T-helper 22 cell (primary cell): ENCODE measurements around the gene CSTA.

ENCODE experiments used
- DNase-seq: peaks from one replicate; pipeline ENCODE4 v3.0.0-alpha.2; 2020; ENCODE audit warnings: low read depth

Gene CSTA, protein sequence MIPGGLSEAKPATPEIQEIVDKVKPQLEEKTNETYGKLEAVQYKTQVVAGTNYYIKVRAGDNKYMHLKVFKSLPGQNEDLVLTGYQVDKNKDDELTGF

DNA sequence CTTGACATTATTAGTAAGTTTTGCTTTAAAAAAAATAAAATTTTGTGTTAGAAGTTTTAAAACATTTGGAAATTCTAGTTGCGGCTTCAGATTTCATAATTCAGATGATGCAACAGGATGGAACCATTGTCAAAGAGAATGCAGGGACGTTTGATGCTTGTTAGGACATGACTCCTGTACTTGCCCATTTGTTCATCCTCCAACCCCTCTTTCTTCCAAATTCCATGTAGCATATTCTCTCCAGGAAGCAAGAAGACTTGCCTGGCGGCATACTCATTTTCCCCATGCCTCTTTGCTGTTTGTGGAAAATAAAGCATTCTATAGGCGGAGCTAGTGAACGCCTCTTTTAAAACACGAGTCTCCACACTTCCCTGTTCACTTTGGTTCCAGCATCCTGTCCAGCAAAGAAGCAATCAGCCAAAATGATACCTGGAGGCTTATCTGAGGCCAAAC lies at the start of gene CSTA:
Gene CSTA (plus strand): TSS at position 378 of the 453 bp plus-strand sequence. CDS start 45 bp downstream, at position 423.
- no peak for DNase-seq

DNA sequence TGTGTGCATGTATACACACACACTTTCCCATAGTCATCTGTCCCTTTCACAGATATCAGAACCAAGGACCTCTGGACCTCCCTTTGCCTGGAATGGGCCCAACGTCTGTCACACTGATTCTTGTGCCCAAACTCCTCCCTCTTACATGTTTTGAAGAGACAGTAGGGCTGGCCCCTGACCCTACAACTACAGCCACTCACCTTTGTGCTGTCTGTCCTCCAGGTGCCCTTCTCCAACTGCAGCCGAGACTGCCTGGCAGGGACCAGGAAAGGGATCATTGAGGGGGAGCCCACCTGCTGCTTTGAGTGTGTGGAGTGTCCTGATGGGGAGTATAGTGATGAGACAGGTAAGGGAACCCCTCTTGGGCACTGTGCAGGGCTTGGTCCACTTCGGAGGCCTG lies 43.2 kb upstream of the CSTA start:
- DNase-seq = no peak

DNA sequence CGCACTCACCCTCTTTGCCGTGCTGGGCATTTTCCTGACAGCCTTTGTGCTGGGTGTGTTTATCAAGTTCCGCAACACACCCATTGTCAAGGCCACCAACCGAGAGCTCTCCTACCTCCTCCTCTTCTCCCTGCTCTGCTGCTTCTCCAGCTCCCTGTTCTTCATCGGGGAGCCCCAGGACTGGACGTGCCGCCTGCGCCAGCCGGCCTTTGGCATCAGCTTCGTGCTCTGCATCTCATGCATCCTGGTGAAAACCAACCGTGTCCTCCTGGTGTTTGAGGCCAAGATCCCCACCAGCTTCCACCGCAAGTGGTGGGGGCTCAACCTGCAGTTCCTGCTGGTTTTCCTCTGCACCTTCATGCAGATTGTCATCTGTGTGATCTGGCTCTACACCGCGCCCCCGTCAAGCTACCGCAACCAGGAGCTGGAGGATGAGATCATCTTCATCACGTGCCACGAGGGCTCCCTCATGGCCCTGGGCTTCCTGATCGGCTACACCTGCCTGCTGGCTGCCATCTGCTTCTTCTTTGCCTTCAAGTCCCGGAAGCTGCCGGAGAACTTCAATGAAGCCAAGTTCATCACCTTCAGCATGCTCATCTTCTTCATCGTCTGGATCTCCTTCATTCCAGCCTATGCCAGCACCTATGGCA lies 41.1 kb upstream of the CSTA start:
- DNase-seq = no peak

DNA sequence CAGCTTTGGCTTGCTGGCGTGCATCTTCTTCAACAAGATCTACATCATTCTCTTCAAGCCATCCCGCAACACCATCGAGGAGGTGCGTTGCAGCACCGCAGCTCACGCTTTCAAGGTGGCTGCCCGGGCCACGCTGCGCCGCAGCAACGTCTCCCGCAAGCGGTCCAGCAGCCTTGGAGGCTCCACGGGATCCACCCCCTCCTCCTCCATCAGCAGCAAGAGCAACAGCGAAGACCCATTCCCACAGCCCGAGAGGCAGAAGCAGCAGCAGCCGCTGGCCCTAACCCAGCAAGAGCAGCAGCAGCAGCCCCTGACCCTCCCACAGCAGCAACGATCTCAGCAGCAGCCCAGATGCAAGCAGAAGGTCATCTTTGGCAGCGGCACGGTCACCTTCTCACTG lies 40.6 kb upstream of the CSTA start:
- DNase-seq = no peak

DNA sequence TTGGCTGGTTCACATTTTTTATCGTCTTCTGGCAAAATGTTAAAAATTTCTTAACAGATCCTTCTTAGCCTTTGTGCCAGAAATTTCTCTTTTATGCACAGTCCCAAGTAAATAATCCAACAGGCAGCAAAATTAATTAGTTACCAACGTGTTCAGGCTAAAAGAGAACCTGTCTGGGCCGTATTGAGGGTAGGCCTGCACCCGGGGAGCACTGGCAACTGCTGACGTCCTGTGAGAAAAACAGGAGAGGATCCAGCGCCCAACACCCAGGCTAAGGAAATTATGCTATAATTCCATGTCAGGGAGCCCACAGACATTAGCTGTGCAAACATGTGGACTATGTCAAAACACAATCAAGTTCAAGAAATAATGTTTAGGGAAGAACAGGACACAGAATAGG lies 30.7 kb upstream of the CSTA start:
- no peak for DNase-seq

DNA sequence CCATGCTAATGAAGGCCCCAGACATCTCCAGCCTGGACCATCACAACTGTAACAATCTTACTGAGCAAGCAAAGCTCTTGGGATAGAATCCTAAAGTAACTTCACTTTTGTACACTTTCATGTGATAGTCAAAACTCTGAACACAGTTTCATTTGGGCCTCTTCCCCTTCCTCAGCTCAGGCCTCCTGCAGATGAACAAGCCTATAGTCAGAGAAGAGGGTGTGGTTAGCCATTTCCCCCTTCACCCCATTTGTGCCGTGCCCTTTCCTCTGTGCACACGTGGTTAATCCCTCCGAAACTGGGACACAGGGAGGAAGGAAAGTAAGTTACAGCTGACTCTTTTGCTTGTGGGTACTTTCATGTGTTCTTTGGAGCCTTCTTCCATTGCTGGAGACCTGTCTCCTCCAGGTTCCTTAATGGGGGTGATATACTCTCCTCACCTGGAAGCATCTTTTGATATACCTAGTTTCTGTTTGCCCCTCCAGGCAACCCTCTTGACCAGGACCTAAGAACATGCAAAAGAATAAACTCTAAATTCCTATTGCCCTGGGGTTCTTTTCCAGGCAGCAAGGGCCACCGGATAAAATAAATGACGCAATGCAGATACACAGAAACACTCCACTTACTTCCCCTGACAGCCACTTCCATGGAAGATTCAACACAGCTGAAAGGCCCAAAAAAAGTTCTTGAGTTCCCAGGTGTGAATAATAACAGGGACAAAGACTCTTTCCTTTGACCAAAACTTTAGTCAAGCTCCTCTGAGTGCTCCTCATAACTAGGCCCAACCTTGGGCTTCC lies 29.6 kb upstream of the CSTA start:
- DNase-seq = no peak

DNA sequence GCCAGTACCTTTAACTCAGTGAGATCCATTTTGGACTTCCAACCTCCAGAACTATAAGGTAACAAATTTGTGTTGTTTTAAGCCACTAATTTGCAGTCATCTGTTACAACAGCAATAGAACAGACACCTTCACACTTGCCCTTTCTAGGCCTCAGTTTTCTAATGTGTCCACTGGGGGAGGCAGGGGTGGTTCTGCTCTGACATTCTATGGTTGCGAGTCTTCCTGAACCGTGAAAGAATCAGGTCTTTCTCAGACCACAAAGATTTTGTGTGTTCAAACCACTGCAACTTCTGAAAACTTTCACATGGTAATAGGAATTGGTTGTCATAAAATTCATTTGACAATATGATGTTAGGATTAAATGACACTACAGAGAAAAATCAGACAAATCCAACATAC lies 26.8 kb upstream of the CSTA start:
- DNase-seq = no peak

DNA sequence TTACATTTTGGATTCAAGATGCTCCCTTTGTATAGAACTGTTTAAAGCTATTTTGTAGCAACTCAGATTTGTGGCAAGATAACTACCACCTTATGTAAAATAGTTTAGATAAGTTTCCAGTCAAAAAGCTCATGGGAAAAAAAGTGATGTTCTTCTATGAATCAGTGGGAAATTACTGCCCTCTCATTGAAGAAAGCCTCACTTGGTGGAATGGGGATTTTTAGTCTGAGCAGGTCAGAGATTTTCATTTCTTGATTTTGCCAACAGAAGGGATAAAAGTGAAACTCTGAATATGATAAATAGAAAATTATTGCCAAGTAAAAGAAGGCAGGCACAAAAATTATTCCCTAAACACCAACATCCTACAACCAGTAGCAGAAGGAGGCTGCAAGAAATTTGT lies 25.8 kb upstream of the CSTA start:
- no peak for DNase-seq

DNA sequence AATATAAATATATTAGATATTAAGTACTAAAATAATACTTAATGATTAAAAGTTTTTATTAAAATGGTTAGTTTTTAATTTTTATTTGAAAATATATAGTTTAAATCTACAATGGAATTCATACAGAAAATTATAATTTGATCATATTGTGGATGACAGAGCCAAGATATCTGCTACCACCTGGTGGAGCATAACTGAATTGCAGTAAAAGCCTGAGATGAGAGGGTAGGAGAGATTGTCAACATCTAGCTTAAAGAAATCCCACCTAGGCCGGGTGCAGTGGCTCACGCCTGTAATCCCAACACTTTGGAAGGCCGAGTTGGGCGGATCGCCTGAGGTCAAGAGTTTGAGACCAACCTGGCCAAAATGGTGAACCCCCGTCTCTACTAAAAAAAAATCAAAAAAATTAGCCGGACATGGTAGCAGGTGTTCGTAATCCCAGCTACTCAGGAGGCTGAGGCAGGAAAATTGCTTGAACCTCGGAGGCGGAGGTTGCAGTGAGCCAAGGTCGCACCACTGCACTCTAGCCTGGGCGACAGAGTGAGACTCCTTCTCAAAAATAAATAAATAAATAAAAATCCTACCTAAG lies 25.1 kb upstream of the CSTA start:
- no peak for DNase-seq

DNA sequence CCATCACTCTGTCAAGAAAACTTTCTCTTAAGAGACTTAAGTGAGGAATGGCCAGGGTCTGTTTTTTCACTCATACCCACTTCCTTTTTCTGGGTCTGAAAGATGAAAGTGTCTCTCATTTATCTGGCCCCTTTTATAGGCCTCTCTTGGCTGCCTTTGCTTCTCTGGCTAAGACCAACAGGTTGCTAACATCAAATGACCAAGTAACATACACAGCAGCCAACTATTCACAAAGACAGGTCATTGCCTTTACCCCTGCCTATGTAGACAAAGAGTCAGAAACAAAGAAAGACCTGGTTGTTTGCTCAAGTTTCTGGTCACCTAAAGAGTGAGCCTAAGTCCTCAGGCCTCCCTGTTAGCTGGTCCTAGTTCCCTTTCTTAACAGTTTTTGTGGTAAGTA lies 24.0 kb upstream of the CSTA start:
- no peak for DNase-seq

DNA sequence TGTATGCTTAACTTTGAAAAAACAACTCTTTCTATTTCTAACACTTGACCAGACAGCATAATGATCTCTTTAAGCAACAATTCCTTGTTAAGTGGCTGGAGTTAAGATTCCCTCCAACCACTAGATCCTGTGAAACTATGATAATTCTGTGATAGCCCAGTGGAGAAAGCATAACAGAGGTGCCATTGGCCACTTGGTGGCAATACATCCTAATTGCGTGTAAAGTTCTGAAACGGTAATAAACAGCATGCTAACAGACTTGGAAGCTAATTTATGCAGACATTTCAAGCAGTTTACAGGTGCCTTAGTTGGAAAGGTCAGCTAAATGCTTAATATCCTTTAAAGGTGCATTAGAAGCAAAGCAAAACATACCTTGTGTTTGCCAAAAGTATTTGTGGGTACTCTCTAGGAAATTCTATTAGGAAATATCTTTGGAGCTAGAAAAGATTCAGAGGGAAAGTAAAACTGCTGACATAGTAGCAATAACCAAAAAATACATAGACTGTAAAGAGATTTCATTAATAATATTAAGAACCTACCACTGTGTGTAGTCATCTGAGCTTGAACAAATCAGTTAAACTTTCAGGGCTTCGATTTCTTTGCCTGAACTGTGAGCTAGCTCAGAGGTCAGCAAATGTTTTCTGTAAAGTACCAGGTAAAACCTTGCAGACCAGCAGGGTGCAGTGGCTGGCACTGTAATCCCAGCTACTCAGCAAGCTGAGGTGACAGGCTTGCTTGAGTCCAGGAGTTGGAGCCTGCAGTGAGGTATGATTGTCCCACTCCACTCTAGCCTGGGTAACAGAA lies 19.0 kb upstream of the CSTA start:
- no peak for DNase-seq

DNA sequence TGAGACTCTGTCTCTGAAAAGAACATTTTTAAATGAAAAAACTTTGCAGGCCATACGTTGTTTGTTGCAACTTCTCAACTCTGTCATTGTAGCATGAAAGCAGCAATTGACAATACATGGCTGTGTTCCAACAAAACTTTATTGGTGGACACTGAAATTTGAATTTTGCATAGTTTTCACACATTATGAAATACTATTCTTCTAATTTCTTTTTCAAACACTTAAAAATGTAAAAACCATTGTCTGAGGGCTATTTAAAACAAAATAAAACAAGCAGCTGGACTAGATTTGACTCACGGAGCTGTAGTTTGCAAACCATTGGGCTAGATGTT lies 18.5 kb upstream of the CSTA start:
- DNase-seq = no peak

DNA sequence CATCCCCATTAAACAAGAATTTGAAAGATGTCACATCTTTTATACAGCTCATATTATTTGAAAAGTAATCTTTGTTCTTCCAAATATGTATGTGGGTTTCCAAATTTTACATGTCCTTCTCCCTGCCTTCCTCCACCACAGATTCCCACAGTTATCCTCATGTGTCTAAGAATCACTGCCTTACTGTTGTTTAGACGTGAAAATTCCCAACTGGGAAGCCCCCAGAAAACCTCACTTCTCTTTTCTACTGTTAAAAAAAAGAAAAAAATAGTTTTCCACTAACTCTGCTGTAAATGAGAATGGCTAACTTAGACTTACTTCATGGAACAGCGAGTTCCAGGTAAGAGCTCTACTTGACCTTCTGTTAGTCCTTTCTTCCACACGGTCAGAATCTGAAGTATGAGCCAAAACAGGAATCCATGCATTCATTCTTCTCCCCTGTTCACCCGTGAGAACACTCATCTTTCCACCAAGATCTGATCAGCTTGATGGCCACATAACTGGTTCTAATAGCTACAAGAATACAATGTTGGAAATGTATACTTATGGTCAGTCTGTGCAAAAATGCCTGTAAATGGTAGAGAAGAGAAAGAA lies 17.9 kb upstream of the CSTA start:
- DNase-seq = no peak

DNA sequence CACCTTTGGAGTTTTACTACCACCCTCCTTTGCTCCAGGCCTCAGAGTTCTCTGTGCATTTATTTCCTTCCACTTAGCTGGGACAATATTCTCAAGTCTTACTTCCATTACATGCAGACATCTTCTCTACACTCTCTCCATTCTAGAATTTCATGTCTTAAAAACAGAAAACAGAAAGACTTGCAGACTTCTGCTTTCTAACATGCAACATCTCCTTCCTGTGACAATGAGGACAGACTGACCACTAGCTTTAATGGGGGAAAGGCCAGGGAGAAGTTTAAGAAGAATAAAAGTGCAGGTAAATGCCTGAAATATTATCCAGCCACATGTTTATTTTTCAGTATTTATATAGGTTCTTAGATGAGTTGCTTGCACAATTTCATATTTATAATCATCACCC lies 17.1 kb upstream of the CSTA start:
- DNase-seq = no peak

DNA sequence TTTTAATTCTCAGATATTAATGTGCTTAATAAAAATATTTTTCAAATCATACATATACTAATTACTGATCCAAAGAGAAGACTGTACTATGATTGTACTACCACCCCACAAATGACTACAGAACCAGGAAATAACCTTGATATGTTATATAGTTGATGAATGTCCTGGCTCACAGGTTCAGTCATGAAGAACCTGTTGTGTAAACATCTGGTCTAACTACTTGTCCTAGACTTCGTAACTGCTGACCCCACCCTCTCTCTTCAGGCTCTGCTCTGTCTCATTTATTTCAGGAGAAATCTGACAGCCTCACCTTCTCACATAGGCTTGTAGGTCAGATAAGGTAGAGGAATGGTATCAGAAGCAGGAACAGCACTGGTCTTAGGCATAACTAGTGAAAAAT lies 14.7 kb upstream of the CSTA start:
- DNase-seq = no peak

DNA sequence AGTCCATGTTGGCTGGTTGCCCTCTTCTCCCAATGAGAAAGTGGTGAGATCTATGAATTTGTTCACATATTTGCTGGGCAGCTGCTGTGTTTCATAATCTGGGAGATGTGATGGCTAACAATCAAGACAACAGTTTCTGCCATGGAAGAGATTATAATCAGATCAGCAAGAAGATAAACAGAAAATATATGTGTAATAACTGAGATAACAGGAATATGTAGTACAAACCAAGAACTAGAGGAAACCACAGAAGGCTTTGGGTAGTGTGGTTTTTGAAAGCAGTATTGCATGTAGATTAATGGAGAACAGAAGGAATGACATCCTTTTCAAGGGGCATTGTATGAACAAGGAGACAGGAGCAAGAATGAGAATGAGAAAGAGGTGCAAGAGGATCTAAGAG lies 12.2 kb upstream of the CSTA start:
- DNase-seq = no peak

DNA sequence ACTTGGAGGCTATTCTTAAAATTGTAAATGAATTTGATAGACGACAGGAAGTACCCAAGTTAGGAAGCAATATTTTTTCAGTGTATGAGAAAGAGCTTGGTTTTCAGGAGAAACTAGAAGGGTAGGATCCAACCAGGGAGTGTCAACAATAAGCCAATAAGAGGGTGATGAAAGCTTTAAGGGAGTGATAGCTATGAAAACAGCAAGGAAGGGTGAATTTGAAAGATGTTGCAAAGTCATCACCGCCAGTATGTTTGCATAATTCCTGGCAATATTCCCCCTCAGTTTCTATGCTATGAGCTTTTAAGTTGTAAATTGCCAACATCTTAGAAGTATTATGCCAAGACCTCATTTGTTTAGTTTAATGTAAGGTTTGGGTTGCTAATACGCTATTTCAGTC lies 11.8 kb upstream of the CSTA start:
- no peak for DNase-seq

DNA sequence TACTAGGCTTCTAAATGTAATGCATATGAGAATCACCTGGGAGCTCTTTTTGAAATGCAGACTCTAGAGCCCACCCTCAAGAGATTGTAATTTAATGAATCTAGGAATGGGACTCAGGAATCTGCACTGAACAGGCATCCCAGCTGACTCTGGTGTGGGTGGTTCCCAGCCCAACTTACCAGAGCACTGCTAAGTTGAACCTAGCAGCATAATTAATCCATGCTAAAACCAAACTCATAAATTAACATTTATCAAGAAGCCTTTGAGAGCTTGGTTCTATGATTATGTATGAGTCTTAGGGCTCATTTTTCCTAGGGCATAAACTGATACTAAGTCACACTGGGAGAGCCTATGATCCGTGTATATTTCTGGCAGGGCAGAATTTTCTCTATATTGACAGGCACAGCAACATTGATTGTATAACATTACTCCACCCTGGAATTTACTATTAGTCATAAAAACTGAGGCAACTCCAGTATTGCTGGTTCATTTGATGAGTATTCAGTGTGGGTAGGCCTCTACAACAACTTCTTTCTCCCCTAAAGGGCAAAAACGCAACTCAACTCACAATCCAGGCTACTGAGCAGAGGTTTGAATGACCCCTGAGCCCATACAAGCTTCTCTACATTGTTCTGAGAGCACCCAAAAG lies 10.7 kb upstream of the CSTA start:
- no peak for DNase-seq

DNA sequence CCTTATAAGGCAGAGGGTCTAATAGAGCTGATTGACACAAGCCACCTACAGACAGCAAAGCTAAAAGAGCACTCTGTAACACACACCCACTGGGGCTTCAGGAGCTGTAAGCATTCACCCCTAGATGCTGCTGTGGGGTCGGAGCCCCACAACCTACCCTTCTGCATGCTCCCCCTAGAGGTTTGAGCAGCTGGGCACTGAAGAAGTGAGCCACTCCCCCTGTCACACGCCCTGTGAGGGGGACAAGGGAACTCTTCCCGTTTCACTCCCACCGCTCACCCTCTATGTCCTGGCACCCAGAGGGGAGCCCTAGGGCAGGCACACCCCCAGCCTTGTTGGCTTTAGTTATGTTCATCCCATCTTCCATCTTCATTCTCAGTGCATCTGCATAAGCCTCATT lies 9.4 kb upstream of the CSTA start:
- no peak for DNase-seq

DNA sequence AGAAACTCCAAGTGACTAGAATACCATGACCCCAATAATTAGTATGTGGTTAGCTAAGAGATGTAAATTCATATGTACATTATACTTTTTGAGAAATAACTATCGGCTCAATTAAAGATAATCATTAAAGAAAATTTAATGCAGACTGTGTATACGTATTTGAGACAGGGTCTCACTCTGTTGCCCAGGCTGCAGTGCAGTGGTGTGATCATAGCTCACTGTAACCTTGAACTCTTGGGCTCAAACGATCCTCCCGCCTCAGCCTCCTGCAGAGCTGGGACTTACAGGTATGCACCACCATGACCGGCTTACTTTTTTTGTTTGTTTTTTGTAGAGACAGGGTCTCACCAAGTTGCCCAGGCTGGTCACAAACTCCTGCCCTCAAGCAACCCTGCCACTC lies 8.7 kb upstream of the CSTA start:
- no peak for DNase-seq

DNA sequence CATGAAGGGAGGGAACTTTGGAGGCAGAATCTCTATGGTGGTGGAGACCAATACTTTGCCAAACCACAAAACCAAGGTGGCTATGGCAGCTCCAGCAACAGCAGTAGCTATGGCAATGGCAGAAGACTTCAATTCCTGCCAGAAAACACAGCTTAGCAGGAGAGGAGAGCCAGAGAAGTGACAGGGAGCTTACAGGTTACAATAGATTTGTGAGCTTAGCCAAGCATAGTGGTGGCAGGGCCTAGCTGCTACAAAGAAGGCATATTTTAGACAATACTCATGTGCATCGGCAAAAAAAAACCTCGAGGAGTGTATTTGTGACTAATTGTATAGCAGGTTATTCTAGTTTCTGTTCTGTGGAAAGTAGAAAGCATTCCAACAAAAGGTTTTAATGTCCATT lies 6.4 kb upstream of the CSTA start:
- DNase-seq = no peak
